ENCODE measurements around the gene SYT8.
"Not testable (repeated sequence)": the region's sequence is repeated elsewhere in the genome, so short reads cannot be mapped to it uniquely, and the experiment has no call there.

The SYT8 gene

DNA sequence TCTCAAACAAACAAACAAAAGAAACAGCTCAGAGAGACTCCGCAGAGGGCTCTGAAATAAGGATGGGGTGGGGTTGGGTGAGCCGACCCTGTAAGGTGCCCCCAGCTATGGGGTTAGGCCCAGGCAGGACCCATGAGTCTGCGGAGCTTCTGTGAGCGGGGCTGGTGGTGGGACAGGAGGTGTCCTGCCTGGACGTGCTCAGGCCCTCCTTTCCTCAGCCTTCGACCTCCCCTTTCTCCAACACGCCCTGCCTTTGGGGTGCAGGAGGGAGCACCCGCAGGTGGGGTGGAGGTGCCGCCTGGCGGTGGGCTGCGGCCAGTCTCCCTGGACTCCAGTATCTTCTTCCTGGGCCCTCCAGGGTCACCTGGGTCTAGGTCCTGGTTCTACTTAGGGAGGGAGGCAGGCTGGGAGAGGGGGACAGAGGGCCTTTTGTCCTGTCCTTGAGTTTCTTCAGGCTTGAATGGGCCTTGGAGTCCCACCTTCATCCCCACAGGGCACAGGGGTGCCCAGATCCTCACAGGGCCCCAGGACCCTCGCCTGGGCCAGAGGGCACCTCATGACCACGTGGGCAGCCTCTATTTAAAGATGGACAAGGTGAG lies 44.7 kb downstream of the SYT8 start:
- Histone ChIP-seq H3K27me3 (ENCODE audit: control insufficient read depth, insufficient read depth, low read length) (no peaks in the 10 kb centered on the region), H3K4me3 (ENCODE audit: low read depth, low read length) (no peak overlapping the region), H3K27ac (ENCODE audit: low read depth, low read length) (no peak overlapping the region), H3K36me3 (ENCODE audit: control insufficient read depth, insufficient read depth, low read length) (no peaks in the 10 kb centered on the region), H3K9me3 (ENCODE audit: control insufficient read depth, insufficient read depth, low read depth, low read length) (no peaks in the 10 kb centered on the region), H3K9ac (ENCODE audit: low read length) (no peak overlapping the region), H3K4me1 (ENCODE audit: control insufficient read depth, insufficient read depth, low read length) (peaks cover 20% of the 10 kb centered on the region)

DNA sequence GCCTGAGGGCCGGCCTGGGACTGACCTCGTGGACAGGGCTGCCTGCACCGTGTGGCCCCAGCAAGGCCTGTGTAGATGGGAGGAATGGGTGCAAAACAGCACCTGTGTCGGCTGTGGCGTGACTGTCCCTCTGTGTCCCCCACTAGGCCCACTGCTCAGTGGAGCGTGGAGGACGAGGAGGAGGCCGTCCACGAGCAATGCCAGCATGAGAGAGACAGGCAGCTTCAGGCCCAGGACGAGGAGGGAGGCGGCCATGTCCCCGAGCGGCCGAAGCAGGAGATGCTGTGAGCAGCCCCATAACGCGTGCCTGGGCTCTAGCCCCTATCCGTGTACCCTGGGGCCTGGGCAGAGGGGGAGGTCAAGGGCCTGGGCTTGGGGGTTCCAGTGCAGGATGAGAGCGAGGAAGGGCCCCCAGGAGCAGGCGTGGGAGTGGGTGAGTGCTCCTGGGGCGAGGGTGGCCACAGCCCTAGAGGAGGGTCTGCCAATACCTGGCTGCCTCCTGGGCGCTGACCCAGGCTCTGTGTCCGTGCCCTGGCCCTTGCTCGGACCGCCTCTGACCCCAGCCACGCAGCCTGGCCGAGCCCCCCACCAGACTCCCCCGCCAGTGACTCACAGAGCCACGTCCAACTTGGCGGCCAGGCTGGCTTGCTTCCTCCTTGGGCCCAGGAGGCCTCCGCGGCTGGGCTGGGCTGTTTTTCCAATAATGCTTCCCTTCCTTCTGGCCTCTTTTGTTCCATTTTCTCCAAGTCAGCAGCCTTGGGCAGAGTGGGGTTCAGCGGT lies 45.3 kb downstream of the SYT8 start:
- Histone ChIP-seq H3K27ac (ENCODE audit: low read depth, low read length) (no peak overlapping the region), H3K4me3 (ENCODE audit: low read depth, low read length) (no peak overlapping the region), H3K9me3 (ENCODE audit: control insufficient read depth, insufficient read depth, low read depth, low read length) (no peaks in the 10 kb centered on the region), H3K9ac (ENCODE audit: low read length) (no peak overlapping the region), H3K4me1 (ENCODE audit: control insufficient read depth, insufficient read depth, low read length) (peaks cover 20% of the 10 kb centered on the region), H3K36me3 (ENCODE audit: control insufficient read depth, insufficient read depth, low read length) (no peaks in the 10 kb centered on the region), H3K27me3 (ENCODE audit: control insufficient read depth, insufficient read depth, low read length) (no peaks in the 10 kb centered on the region; the same call in 1 of the 2 replicates)

DNA sequence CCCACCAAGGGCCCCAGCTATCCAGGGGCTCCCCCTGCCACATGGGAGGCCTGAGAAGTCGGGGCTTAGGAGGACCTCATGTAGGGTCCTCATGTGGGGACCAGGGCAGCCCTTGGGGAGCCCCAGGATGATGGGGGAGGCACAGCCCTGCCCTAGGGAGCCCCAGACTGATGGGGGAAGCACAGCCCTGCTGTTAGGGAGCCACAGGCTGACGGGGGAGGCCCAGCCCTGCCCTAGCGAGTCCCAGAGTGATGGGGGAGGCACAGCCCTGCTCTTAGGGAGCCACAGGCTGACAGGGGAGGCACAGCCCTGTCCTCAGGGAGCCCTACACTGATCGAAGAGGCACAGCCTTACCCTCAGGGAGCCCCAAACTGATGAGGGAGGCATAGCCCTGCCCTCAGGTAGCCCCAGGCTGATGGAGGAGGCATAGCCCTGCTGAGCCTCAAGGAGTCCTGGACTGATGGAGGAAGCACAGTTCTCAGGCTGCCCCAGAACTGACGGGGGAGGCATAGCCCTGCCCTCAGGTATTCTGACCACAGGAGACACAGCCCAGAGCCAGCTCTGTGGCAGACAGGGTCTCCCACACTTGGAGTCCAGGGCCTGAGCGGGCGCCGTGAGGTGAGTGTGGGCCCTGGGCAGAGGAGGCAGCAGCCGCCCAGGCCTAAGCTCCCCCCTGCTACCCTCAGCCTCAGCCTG lies 46.1 kb downstream of the SYT8 start:
- Histone ChIP-seq H3K27me3 (ENCODE audit: control insufficient read depth, insufficient read depth, low read length) (peaks cover 3% of the 10 kb centered on the region; the same call in 1 of the 2 replicates), H3K27ac (ENCODE audit: low read depth, low read length) (no peak overlapping the region), H3K9ac (ENCODE audit: low read length) (no peak overlapping the region), H3K36me3 (ENCODE audit: control insufficient read depth, insufficient read depth, low read length) (no peaks in the 10 kb centered on the region), H3K4me1 (ENCODE audit: control insufficient read depth, insufficient read depth, low read length) (peaks cover 20% of the 10 kb centered on the region), H3K4me3 (ENCODE audit: low read depth, low read length) (no peak overlapping the region), H3K9me3 (ENCODE audit: control insufficient read depth, insufficient read depth, low read depth, low read length) (no peaks in the 10 kb centered on the region)

DNA sequence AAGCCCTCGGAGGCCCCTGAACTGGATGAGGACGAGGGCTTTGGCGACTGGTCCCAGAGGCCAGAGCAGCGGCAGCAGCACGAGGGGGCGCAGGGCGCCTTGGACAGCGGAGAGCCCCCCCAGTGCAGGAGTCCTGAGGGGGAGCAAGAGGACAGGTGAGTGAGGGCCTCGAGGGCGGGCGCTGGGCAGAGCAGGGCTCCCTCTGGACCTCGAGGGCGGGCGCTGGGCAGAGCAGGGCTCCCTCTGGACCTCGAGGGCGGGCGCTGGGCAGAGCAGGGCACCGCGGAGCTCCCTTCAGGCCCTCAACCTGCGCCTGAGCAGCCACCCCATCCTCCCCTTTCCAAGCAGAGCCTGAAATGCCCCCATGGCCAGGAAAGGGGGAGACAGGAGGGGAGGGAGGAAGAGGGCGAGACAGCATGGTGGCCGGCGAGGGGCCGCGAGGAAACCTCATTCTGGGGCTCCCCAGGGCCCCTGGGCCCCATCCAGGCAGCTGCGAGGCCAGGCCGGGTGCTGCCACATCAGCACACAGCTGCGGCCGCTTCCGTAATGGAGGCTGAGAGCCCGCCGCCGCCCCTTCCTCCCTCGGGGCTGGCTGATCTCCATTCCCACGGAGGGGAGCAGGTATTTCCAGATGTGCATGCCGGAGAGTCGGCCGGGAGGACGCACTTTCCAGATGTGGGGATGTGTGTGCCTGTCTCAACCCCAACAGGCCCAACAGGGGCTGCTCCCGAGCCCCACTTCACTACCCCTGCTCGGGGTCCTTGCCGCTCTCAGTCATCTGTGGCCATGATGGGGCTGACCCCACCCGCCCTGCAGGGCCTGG lies 46.9 kb downstream of the SYT8 start:
- peaks cover 12% of the 10 kb centered on the region for H3K4me1 ChIP-seq (ENCODE audit: control insufficient read depth, insufficient read depth, low read length)
- H3K27ac ChIP-seq (ENCODE audit: low read depth, low read length), result no peak overlapping the region
- no peak overlapping the region for H3K9ac ChIP-seq (ENCODE audit: low read length)
- H3K9me3 ChIP-seq (ENCODE audit: control insufficient read depth, insufficient read depth, low read depth, low read length), result no peaks in the 10 kb centered on the region
- no peak overlapping the region for H3K4me3 ChIP-seq (ENCODE audit: low read depth, low read length)
- H3K36me3 ChIP-seq (ENCODE audit: control insufficient read depth, insufficient read depth, low read length), result no peaks in the 10 kb centered on the region
- H3K27me3 ChIP-seq (ENCODE audit: control insufficient read depth, insufficient read depth, low read length), result peaks cover 4% of the 10 kb centered on the region; the same call in 1 of the 2 replicates

DNA sequence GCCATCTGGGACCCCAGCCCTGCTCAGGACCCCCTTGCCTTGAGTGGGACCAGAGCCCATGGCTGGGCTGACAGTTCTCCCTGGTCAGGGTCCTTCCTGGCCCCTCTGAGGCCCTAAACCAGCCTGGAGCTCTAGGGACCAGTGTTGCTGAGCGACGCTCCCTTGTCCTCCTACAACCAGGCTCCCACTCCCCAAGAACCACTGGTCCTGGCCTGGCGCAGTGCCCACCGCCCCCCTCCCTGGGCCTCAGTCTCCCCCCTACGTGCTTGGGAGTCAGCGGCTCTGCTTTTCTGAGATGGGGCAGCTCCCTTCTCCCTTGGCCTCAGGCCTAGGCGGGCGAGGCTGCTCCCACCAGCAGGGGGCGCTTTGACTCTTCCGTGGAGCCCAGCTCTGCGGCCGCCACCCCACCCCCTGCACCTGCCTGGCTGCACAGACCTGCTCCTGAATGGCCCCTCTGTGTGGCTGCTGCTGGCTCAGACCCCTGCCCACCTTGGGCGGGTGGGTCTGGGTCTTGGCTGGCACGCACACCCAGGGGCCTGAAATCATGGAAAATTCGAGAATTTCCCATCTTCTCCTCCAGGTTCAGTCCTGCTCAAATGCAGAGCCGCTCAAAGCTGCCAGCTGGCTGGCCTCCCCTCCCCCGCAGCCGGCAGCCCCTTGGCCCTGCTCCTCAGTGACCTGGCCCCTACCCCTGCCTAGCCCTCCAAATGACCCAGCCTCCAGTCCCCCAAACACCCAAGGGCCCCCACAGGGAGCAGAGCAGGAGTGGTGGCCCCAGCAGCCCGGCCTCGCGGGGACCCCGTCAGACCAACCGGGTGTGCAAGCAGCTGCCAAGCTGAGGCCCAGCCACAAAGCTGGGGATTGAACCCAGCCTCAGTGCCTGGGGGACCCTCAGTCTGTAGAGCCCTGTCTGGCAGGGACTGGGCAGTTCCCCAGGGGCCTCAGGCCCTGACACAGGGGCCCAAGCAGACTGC lies 47.8 kb downstream of the SYT8 start:
- Histone ChIP-seq H3K4me1 (ENCODE audit: control insufficient read depth, insufficient read depth, low read length) (peaks cover 6% of the 10 kb centered on the region), H3K9ac (ENCODE audit: low read length) (no peak overlapping the region), H3K36me3 (ENCODE audit: control insufficient read depth, insufficient read depth, low read length) (no peaks in the 10 kb centered on the region), H3K4me3 (ENCODE audit: low read depth, low read length) (no peak overlapping the region), H3K9me3 (ENCODE audit: control insufficient read depth, insufficient read depth, low read depth, low read length) (no peaks in the 10 kb centered on the region), H3K27me3 (ENCODE audit: control insufficient read depth, insufficient read depth, low read length) (peaks cover 6% of the 10 kb centered on the region; the same call in 1 of the 2 replicates), H3K27ac (ENCODE audit: low read depth, low read length) (no peak overlapping the region)

DNA sequence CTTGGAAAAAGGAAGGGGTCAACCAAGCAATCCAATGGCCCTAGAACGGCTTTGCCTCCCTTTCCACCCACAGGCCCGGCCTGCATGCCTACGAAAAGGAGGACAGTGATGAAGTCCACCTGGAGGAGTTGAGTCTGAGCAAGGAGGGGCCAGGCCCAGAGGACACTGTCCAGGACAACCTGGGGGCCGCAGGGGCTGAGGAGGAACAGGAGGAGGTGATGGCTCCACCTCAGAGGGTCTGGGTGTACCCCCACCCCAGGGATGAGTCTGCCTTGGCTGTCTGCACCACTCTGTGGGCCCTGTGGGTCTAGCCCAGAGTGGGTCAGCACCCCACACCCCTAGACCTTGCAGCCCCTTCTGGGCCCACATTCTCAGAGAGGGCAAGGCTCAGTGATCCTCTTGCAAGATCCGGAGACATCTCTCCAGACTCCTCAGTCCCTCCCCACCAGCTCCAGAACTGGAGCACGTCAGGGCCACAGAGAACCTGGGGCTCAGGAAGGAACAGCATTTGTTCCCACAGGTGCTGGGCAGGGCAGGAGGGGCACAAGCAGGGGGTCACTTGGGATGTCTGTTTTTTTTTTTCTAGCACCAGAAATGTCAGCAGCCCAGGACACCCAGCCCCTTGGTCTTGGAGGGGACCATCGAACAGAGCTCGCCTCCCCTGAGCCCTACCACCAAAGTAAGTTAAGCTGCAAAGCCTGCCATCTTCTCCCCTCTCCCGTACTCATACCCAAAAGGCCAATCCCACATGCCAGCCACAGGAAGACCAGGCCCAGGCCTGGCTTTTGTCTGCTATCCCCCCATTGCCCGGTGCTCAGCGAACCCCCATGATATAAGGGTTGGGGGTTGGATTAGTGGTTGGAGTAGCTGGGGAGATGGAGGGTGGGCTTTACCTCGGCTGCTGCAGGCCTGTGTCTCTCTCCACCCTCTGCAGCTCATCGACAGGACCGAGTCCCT lies 48.8 kb downstream of the SYT8 start:
- no peaks in the 10 kb centered on the region for H3K36me3 ChIP-seq (ENCODE audit: control insufficient read depth, insufficient read depth, low read length)
- no peak overlapping the region for H3K4me3 ChIP-seq (ENCODE audit: low read depth, low read length)

DNA sequence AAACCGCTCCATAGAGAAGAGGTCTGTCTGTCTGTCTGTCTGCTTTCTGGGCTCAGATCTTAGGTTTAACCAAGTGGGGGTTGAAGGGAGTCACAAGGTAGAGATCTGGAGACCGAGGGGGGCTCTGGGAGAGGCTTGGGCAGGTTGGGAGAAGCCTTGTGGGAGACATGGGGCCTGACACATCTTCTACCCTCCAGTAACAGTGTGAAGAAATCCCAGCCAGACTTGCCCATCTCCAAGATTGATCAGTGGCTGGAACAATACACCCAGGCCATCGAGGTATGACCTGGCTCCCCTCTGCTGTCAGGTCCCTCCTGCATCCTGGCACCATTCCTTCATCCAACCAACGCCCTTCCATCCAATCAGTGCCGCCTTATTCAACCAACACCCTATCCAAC lies 49.5 kb downstream of the SYT8 start:
- peaks cover 7% of the 10 kb centered on the region; the same call in 1 of the 2 replicates for H3K27me3 ChIP-seq (ENCODE audit: control insufficient read depth, insufficient read depth, low read length)
- H3K4me3 ChIP-seq (ENCODE audit: low read depth, low read length), result no peak overlapping the region
- no peak overlapping the region for H3K27ac ChIP-seq (ENCODE audit: low read depth, low read length)
- H3K9me3 ChIP-seq (ENCODE audit: control insufficient read depth, insufficient read depth, low read depth, low read length), result no peaks in the 10 kb centered on the region
- peaks cover 6% of the 10 kb centered on the region; the same call in 1 of the 2 replicates for H3K4me1 ChIP-seq (ENCODE audit: control insufficient read depth, insufficient read depth, low read length)
- no peak overlapping the region for H3K9ac ChIP-seq (ENCODE audit: low read length)
- H3K36me3 ChIP-seq (ENCODE audit: control insufficient read depth, insufficient read depth, low read length), result no peaks in the 10 kb centered on the region

More for the DNA sequence above, 48.8 kb downstream of the SYT8 start:
- H3K27me3 ChIP-seq (ENCODE audit: control insufficient read depth, insufficient read depth, low read length), result peaks cover 7% of the 10 kb centered on the region; the same call in 1 of the 2 replicates
- no peak overlapping the region for H3K27ac ChIP-seq (ENCODE audit: low read depth, low read length)
- H3K9ac ChIP-seq (ENCODE audit: low read length), result no peak overlapping the region
- no peaks in the 10 kb centered on the region for H3K9me3 ChIP-seq (ENCODE audit: control insufficient read depth, insufficient read depth, low read depth, low read length)
- peaks cover 6% of the 10 kb centered on the region; the same call in 1 of the 2 replicates for H3K4me1 ChIP-seq (ENCODE audit: control insufficient read depth, insufficient read depth, low read length)

DNA sequence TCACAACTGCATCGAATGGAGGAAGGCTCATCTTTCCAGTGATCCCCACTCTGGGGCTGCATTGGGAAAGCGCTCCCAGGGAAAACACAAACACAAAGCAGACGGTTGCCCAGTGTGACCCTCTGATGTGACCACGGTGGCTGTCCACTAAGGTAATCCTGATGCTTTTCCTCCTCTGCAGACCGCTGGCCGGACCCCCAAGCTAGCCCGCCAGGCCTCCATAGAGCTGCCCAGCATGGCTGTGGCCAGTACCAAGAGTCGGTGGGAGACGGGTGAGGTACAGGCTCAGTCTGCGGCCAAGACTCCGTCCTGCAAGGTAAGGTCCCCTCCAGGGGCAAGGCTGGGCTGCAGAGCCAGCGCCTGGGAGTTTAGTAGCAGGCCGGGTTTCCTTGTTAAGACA lies 51.8 kb downstream of the SYT8 start:
- not testable (repeated sequence) for H3K9ac ChIP-seq (ENCODE audit: low read length); H3K4me1 ChIP-seq (ENCODE audit: control insufficient read depth, insufficient read depth, low read length); H3K27me3 ChIP-seq (ENCODE audit: control insufficient read depth, insufficient read depth, low read length); H3K4me3 ChIP-seq (ENCODE audit: low read depth, low read length); H3K36me3 ChIP-seq (ENCODE audit: control insufficient read depth, insufficient read depth, low read length); H3K27ac ChIP-seq (ENCODE audit: low read depth, low read length); H3K9me3 ChIP-seq (ENCODE audit: control insufficient read depth, insufficient read depth, low read depth, low read length)
